ENCODE measurements around the gene OXLD1. TPM values are rescaled to one million over a fixed set of nuclear protein-coding genes. Genes with fewer than 3 reads are reported as not detected.

The OXLD1 gene
- total RNA-seq, 1 experiment from 2014 or later, result 46.7 TPM

- no TSS peak for BruUV-seq (replicated peaks)
- TF ChIP-seq EZH2phosphoT487 (IDR thresholded peaks at IDR 0.05; ENCODE audit: borderline replicate concordance, low read length) (no peak), CTCF (conservative IDR thresholded peaks at IDR 0.05; ENCODE audit: low read depth, low read length) (no peak), EZH2 (IDR thresholded peaks at IDR 0.05; ENCODE audit: low read length, unreplicated experiment) (no peak)
- H3F3A ChIP-seq (ENCODE audit: low read length, unreplicated experiment), result no peaks in the 10 kb centered on the region
- no peak overlapping the region for H3K4me3 ChIP-seq (ENCODE audit: low read length)
- H3K27ac ChIP-seq (ENCODE audit: low read length), result no peak overlapping the region
- no peaks in the 10 kb centered on the region for H3K9me3 ChIP-seq (ENCODE audit: low read length)
- intact Hi-C loops (cut with micrococcal nuclease), result no loop called here
- H3K9me2 ChIP-seq (replicated peaks; ENCODE audit: low read length), result no peaks in the 10 kb centered on the region
- H3K27me3 ChIP-seq (ENCODE audit: low read length), result no peaks in the 10 kb centered on the region
- H3K4me2 ChIP-seq (ENCODE audit: low read length), result no peak overlapping the region
- CTCF ChIA-PET, result no interaction called here
- DNase-seq, result no peak
- peaks cover 7% of the 10 kb centered on the region for H3K4me1 ChIP-seq (ENCODE audit: insufficient read depth, low read length)
- no peak overlapping the region for H2AFZ ChIP-seq (ENCODE audit: low read length)
- ATAC-seq, result no peak
- no peaks in the 10 kb centered on the region for H4K20me1 ChIP-seq (ENCODE audit: low read length)
- H3K79me2 ChIP-seq (ENCODE audit: low read length), result no peaks in the 10 kb centered on the region
- POLR2A ChIA-PET (ENCODE audit: unreplicated experiment), result no interaction called here
- H3K9ac ChIP-seq (ENCODE audit: low read length), result no peak overlapping the region
- H3K36me3 ChIP-seq (ENCODE audit: low read depth, low read length), result no peaks in the 10 kb centered on the region
Observed at GRCh38 chr17:81647640-81648012, 18.8 kb downstream of the OXLD1 start.

GRCh38 chr17:81646869-81647600, 19.4 kb downstream of the OXLD1 start:
- H3K4me3 ChIP-seq (ENCODE audit: low read length), result no peak overlapping the region
- no peak overlapping the region for H2AFZ ChIP-seq (ENCODE audit: low read length)
- intact Hi-C loops (cut with micrococcal nuclease), result no loop called here
- no peaks in the 10 kb centered on the region for H3K9me3 ChIP-seq (ENCODE audit: low read length)
- DNase-seq, result no peak
- no peaks in the 10 kb centered on the region for H3K36me3 ChIP-seq (ENCODE audit: low read depth, low read length)
- no peak for TF ChIP-seq EZH2phosphoT487 (IDR thresholded peaks at IDR 0.05; ENCODE audit: borderline replicate concordance, low read length)
- TF ChIP-seq EZH2 (IDR thresholded peaks at IDR 0.05; ENCODE audit: low read length, unreplicated experiment), result no peak
- no peaks in the 10 kb centered on the region for H3K27me3 ChIP-seq (ENCODE audit: low read length)
- no peak overlapping the region for H3K9ac ChIP-seq (ENCODE audit: low read length)
- H3F3A ChIP-seq (ENCODE audit: low read length, unreplicated experiment), result no peaks in the 10 kb centered on the region
- H3K27ac ChIP-seq (ENCODE audit: low read length), result no peak overlapping the region
- no peaks in the 10 kb centered on the region for H4K20me1 ChIP-seq (ENCODE audit: low read length)
- H3K79me2 ChIP-seq (ENCODE audit: low read length), result no peaks in the 10 kb centered on the region
- ATAC-seq, result no peak
- H3K9me2 ChIP-seq (replicated peaks; ENCODE audit: low read length), result no peaks in the 10 kb centered on the region
- BruUV-seq (replicated peaks), result no TSS peak
- ChIA-PET POLR2A (ENCODE audit: unreplicated experiment) (no interaction called here), CTCF (no interaction called here)
- no peak overlapping the region for H3K4me2 ChIP-seq (ENCODE audit: low read length)
- peaks cover 13% of the 10 kb centered on the region for H3K4me1 ChIP-seq (ENCODE audit: insufficient read depth, low read length)

- no TSS peak for BruUV-seq (replicated peaks)
Observed at GRCh38 chr17:81644976-81645952, 21.1 kb downstream of the OXLD1 start.

More at GRCh38 chr17:81644976-81645952, 21.1 kb downstream of the OXLD1 start:
- Histone ChIP-seq H3K4me2 (ENCODE audit: low read length) (no peak overlapping the region), H3K9me2 (replicated peaks; ENCODE audit: low read length) (no peaks in the 10 kb centered on the region), H3K79me2 (ENCODE audit: low read length) (no peaks in the 10 kb centered on the region), H3K27ac (ENCODE audit: low read length) (no peak overlapping the region), H3K9me3 (ENCODE audit: low read length) (no peaks in the 10 kb centered on the region), H3K27me3 (ENCODE audit: low read length) (no peaks in the 10 kb centered on the region), H4K20me1 (ENCODE audit: low read length) (no peaks in the 10 kb centered on the region), H3K36me3 (ENCODE audit: low read depth, low read length) (no peaks in the 10 kb centered on the region), H3K9ac (ENCODE audit: low read length) (no peak overlapping the region), H3K4me1 (ENCODE audit: insufficient read depth, low read length) (peaks cover 11% of the 10 kb centered on the region), H3K4me3 (ENCODE audit: low read length) (no peak overlapping the region), H2AFZ (ENCODE audit: low read length) (no peak overlapping the region), H3F3A (ENCODE audit: low read length, unreplicated experiment) (no peaks in the 10 kb centered on the region)
- TF ChIP-seq EZH2phosphoT487 (IDR thresholded peaks at IDR 0.05; ENCODE audit: borderline replicate concordance, low read length) (no peak), EZH2 (IDR thresholded peaks at IDR 0.05; ENCODE audit: low read length, unreplicated experiment) (no peak), CTCF (conservative IDR thresholded peaks at IDR 0.05; ENCODE audit: low read depth, low read length) (no peak)
- no peak for ATAC-seq
- POLR2A ChIA-PET (ENCODE audit: unreplicated experiment), result no interaction called here
- intact Hi-C loops (cut with micrococcal nuclease), result no loop called here
- CTCF ChIA-PET, result no interaction called here
- no peak for DNase-seq

Data from PC-3 (cell line).